GM10248 (cell line): ENCODE data around the gene FAM83F.
"Not testable (repeated sequence)": the region's sequence is repeated elsewhere in the genome, so short reads cannot be mapped to it uniquely, and the experiment has no call there.

Source experiments
- CTCF ChIA-PET: fragments of 300-600 bp; sonication (Branson Sonifier 250); formaldehyde crosslinking; extraction: SDS; loops from one replicate; lab custom pipeline; 2021; ENCODE audit warnings: antibody characterized with exemption; lab: Yijun Ruan, JAX
- POLR2A ChIA-PET: fragments of 350-650 bp; sonication (Branson Sonifier 250); formaldehyde crosslinking; extraction: SDS; loops from one replicate; lab custom pipeline; 2020; ENCODE audit warnings: antibody characterized with exemption; lab: Yijun Ruan, JAX
- DNase-seq: peaks from one replicate; pipeline ENCODE4 v3.0.0; 2012; ENCODE audit errors: extremely low spot score
- CTCF ChIP-seq: IDR thresholded peaks from 2 replicates; pipeline ENCODE4 v1.5.1; 2012; ENCODE audit warnings: mild to moderate bottlenecking, low read depth; ENCODE audit errors: extremely low read depth, missing control alignments, control extremely low read depth

FAM83F gene

GRCh38 chr22:39994566-39995392 is at the start of gene FAM83F:
TSS of gene FAM83F (plus strand) at chr22:39994954. CDS start at chr22:39995043, 89 bp downstream.
- no peak for TF ChIP-seq CTCF
- CTCF ChIA-PET: interaction anchor here (0.8 to 1.8 kb wide), 2 partner anchors 25 to 30 kb away, joined by 3 to 7 read pairs; no protein-coding TSS in a partner anchor
- POLR2A ChIA-PET: no interaction called here
- peak; percentile 58 for DNase-seq

DNA sequence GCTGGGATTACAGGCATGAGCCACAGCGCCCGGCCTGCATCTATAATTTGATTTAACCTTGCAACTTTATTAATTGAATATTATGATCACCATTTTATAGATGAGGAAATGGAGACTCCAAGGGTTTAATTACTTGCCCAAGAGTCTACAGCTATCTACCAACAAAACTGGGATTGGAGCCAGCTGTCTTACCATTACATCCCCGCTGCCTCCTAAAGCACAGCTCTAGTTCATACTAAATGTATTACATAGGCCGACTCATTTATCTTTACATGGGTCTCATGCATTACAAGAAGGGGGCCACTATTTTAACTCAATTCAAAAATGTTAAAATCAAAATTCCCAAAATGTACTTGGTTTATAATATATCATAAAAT is 48.6 kb upstream of the FAM83F start:
- CTCF ChIA-PET: interaction anchor here (0.8 to 1.5 kb wide), 4 partner anchors 11 to 411 kb away, joined by 3 to 5 read pairs (median 3); no protein-coding TSS in a partner anchor
- POLR2A ChIA-PET: no interaction called here
- TF ChIP-seq CTCF: no peak
- DNase-seq: no peak

DNA sequence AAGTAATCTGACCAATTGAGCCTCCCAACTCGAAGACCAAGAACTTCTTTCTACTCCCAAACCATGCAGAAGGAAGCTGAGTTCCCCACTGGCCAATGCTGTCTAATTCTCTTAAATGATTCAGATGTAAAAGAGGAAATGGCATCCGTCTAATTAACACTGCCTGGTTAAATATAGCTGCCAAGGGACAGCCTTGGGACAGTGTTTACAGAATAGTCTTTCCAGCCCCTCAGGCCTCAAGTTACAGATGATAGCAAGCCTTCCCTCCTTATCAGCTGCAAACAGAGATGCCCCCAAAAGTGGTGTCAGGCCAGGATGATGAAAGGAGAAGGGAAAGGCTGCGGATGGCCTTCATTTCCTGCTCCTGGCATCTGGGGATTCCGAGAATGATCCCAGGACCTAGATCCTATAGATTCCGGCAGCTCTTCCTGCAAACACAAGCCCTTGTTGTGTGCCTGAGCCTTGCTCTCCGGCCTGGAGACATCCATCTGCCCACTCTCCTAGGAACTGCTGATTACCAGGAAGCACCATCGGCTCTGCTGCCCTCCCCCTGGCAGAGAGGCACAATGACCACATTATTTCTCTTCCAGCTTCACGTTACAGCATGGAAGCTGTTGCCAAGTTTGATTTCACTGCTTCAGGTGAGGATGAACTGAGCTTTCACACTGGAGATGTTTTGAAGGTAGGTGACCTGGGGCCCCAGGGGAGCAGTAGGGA is 48.1 kb upstream of the FAM83F start:
- ChIA-PET POLR2A (no interaction called here), CTCF (interaction anchor here (0.9 to 1.5 kb wide), 3 partner anchors 10 to 78 kb away, joined by 3 to 5 read pairs (median 4); no protein-coding TSS in a partner anchor)
- DNase-seq: no peak
- TF ChIP-seq CTCF: no peak

GRCh38 chr22:39947220-39948216 is 47.2 kb upstream of the FAM83F start:
- ChIA-PET POLR2A (no interaction called here), CTCF (interaction anchor here (0.9 to 1.5 kb wide), 2 partner anchors 15 to 77 kb away, joined by 4 to 5 read pairs; no protein-coding TSS in a partner anchor)
- no peak for TF ChIP-seq CTCF
- no peak for DNase-seq

GRCh38 chr22:39949964-39950737 is 44.6 kb upstream of the FAM83F start:
- TF ChIP-seq CTCF: no peak
- CTCF ChIA-PET: interaction anchor here (1.3 to 1.6 kb wide), 2 partner anchors 16 to 75 kb away, joined by 3 to 4 read pairs; no protein-coding TSS in a partner anchor
- POLR2A ChIA-PET: no interaction called here
- DNase-seq: no peak

DNA sequence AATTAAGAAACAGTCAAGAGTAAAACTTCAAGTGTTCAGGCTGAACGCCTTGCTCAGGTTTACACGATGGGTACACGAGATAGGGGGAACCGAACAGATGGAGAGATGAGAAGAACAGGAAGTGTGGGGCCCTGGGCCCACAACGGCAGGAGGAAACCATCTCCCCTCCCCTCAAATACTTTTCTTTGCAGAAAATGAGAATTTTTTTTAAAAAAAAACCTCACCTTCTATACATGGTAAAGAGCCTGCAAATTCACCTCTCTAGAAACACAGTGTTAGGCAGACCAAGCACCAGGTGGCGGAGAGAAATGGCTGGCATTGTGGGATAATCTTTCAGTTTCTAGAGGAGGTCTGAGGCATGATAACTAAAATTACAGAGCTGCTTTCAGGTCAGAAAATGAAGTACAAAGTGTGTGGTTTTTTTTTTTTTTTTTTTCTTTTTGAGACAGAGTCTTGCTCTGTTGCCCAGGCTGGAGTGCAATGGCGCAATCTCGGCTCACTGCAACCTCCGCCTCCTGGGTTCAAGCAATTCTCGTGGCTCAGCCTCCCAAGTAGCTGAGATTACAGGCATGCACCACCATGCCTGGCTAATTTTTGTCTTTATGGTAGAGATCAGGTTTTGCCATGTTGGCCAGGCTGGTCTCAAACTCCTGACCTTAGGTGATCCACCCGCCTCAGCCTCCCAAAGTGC is 43.0 kb upstream of the FAM83F start:
- ChIA-PET CTCF (interaction anchor here (0.6 to 1.3 kb wide), 2 partner anchors 73 to 208 kb away, joined by 3 to 4 read pairs; no protein-coding TSS in a partner anchor), POLR2A (interaction anchor here (0.7 kb wide), 1 partner anchor 88 kb away, joined by 3 read pairs; no protein-coding TSS in a partner anchor)
- not testable (repeated sequence) for DNase-seq
